GM12801 (cell line): ENCODE results near the gene PCLO.

Experiments
- CTCF ChIP-seq: IDR thresholded peaks from one replicate; pipeline ENCODE4 v1.5.1; 2011; ENCODE audit warnings: control low read depth; ENCODE audit not compliant: insufficient read length; ENCODE audit errors: extremely low read depth

PCLO gene

DNA sequence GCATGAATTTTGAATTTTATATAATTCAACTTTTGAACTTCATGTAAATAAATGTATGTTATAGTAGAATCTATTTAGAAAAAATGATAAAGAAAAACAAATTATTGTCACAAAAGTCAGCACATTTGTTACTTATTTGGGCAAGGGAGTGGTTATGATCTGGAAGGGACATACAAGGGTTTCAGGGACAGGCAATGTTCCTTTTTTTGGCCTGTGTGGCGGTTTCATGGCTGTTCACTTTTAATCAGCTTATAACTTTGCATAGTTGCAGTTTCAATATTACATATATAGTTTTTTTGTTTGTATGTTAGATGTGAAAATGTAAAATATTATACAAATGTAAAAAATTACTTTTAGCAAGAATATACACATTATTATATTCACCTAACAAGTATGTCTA lies 256.2 kb downstream of the PCLO start:
- TF ChIP-seq CTCF, result no peak

DNA sequence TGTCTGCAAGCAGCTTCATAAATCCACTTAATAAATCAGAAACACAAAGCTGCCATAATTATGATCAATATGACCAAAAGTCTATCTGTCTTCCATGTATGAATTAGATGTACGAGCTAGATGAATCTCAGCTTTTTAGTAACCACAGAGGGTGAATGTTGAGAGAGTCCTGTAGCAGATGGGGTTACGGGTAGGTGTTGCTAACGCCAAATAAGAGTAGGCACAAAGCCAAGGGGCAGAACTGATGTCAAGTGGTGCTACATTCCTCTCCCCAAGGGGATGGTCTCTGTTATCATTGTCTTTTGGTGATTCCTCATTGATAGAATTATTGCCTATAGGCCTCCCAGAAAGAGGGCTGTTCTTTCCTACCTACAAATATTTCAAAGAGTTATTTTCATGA lies 257.8 kb downstream of the PCLO start:
- TF ChIP-seq CTCF, result no peak

GRCh38 chr7:82897500-82897899 lies 265.2 kb downstream of the PCLO start:
- TF ChIP-seq CTCF, result no peak

- TF ChIP-seq CTCF, result no peak
Observed at GRCh38 chr7:82886324-82886723, 276.4 kb downstream of the PCLO start.

DNA sequence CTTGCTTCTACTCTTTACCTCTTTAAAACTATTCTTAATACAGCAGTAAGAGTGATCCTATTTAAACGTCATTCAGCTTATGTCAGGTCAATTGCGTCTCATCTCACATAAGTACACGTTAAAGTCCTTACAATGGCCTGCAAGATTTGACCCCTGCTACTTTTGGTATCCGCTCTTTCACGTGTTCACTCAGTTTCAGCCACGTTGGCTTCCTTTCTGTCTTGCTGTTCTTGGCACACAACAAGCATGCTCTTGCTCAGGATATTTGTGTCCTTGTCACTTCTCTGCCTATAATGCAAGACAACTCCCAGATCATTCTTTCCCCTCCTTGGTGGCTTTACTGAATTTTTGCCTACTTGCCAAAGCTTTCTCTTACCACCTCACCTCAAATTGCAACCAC lies 296.8 kb downstream of the PCLO start:
- TF ChIP-seq CTCF, result no peak

DNA sequence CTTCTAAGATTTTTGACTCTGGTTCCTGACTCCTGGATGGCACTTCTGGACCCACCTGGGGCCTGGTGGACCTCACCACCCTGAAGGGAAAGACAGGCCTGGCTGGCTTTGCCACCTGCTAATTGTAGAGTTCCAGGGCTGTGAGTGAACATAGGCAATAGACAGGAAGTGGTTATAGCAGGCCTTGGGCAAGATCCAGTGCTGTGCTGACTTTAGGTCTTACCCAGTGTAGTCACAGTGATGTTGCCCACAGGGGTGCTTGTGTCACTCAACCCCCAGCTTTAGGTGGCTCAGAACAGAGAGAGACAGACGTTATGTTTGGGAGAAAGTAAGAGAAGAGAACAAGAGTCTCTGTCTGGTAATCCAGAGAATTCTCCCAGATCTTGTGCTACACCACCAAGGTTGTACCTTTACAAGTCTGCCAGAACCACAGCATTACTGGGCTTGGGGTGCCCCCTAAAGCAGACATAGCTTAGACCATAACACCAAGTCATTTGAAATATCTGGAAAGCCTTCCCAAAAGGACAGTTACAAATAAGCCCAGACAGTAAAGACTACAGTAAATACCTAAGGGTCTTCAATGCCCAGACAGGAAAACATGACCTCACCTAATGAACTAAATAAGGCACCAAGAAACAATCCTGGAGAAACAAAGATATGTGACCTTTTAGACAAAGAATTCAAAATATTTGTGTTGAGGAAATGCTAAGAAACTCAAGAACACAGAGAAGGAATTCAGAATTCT lies 303.4 kb downstream of the PCLO start:
- no peak for TF ChIP-seq CTCF

DNA sequence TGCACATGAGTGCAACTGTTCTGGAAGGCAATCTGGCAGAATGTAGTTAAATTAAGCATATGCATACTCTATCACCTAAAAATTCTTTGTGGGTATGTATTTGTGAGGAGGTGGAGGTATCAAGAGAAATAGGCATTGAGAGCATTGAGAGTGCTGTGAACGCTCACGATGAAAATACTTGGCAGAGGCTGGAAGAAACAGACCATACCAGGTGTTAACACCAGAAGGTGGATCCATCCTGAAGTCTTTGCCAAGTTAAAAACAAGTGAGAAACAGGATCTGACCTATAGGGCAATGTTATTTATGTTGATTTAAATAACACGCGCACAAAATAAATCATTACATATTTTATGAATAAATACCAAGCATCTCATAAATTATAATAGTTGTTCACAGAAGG lies 311.6 kb downstream of the PCLO start:
- no peak for TF ChIP-seq CTCF
